ENCODE data around the gene RASGRP1.

Gene RASGRP1

DNA sequence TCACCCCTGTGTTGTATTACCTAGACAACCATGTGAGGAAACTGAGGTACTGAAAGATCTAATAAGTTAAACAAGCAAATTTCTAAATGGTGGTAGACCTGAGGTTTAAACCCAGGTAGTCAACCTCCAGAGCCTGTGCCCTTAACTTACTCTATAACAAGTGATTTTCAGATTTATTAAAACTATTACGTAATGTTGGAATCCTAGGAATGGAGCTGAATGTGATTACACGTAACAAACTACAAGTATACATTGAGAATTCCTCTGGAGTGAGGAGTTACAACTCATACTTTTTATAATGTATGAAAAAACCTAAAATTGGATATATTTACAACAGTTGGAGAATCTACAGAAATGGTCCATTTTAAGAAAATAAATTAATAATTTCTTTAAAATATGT is 92.6 kb downstream of the RASGRP1 start:
- no peak overlapping the region for H3K4me2 ChIP-seq (ENCODE audit: low read length)
- peaks cover 34% of the 10 kb centered on the region for H3K79me2 ChIP-seq (ENCODE audit: low read length)
- TF ChIP-seq EZH2phosphoT487 (IDR thresholded peaks at IDR 0.05; ENCODE audit: low read depth): no peak
- TF ChIP-seq, protein P1, sequence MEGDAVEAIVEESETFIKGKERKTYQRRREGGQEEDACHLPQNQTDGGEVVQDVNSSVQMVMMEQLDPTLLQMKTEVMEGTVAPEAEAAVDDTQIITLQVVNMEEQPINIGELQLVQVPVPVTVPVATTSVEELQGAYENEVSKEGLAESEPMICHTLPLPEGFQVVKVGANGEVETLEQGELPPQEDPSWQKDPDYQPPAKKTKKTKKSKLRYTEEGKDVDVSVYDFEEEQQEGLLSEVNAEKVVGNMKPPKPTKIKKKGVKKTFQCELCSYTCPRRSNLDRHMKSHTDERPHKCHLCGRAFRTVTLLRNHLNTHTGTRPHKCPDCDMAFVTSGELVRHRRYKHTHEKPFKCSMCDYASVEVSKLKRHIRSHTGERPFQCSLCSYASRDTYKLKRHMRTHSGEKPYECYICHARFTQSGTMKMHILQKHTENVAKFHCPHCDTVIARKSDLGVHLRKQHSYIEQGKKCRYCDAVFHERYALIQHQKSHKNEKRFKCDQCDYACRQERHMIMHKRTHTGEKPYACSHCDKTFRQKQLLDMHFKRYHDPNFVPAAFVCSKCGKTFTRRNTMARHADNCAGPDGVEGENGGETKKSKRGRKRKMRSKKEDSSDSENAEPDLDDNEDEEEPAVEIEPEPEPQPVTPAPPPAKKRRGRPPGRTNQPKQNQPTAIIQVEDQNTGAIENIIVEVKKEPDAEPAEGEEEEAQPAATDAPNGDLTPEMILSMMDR (IDR thresholded peaks at IDR 0.05; ENCODE audit: low read depth, low read length): no peak
- H4K20me1 ChIP-seq (ENCODE audit: insufficient read depth, low read length): no peaks in the 10 kb centered on the region
- no peak overlapping the region for H3K4me3 ChIP-seq (ENCODE audit: low read length)
- peaks cover 54% of the 10 kb centered on the region for H3K36me3 ChIP-seq (replicated peaks; ENCODE audit: low read depth, low read length)
- no peaks in the 10 kb centered on the region for H3K9me3 ChIP-seq (ENCODE audit: insufficient read depth, low read length)
- H3K27me3 ChIP-seq (ENCODE audit: low read depth, low read length): no peaks in the 10 kb centered on the region
- no peak overlapping the region for H2AFZ ChIP-seq (ENCODE audit: low read depth, low read length)
- no peak overlapping the region for H3K9ac ChIP-seq (ENCODE audit: low read length)
- H3K4me1 ChIP-seq (ENCODE audit: low read length): peaks cover 11% of the 10 kb centered on the region
- H3K27ac ChIP-seq (ENCODE audit: low read length): no peak overlapping the region

DNA sequence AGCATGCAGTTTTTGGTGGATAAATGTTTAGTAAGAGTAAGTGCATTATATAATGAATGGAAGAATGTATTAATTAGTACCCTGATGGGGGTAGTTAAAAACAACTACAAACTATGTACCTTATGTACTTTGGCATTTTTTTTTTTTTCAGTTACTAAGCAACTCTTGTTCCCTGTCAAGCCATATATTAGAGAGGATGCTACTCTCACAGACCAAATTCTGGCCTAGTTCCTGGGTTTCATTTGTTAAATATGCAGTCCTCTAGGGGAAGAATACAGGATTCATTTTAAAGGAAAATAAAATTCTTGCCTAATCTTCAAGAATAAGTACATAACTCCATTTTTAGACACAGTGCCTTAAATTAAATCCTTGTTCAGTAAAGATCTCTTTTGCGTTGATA is 93.8 kb downstream of the RASGRP1 start:
- no peak overlapping the region for H2AFZ ChIP-seq (ENCODE audit: low read depth, low read length)
- TF ChIP-seq, protein P1 (IDR thresholded peaks at IDR 0.05; ENCODE audit: low read depth, low read length): no peak
- no peak for TF ChIP-seq EZH2phosphoT487 (IDR thresholded peaks at IDR 0.05; ENCODE audit: low read depth)
- H3K27ac ChIP-seq (ENCODE audit: low read length): no peak overlapping the region
- no peak overlapping the region for H3K9ac ChIP-seq (ENCODE audit: low read length)
- peaks cover 54% of the 10 kb centered on the region for H3K36me3 ChIP-seq (replicated peaks; ENCODE audit: low read depth, low read length)
- no peaks in the 10 kb centered on the region for H4K20me1 ChIP-seq (ENCODE audit: insufficient read depth, low read length)
- no peaks in the 10 kb centered on the region for H3K27me3 ChIP-seq (ENCODE audit: low read depth, low read length)
- H3K4me1 ChIP-seq (ENCODE audit: low read length): peaks cover 11% of the 10 kb centered on the region
- peaks cover 40% of the 10 kb centered on the region for H3K79me2 ChIP-seq (ENCODE audit: low read length)
- no peak overlapping the region for H3K4me2 ChIP-seq (ENCODE audit: low read length)
- H3K9me3 ChIP-seq (ENCODE audit: insufficient read depth, low read length): no peaks in the 10 kb centered on the region
- H3K4me3 ChIP-seq (ENCODE audit: low read length): no peak overlapping the region

DNA sequence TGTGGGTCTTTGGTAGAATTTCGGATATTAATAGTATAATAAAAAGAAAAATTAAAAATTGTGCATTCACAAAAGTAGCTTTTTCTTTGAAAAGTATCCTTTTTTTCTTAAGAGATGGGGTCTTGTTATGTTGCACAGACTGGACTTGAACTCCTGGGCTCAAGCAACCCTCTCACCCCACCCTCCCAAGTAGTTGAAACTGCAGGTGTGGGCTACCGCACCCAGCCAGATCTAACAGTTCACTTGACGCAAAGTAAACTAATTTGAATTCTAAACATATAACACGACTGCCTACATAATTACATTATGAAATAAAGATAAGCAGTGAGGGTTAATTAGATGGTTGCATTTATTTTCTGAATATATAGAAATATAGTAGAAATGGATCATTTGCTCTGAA is 99.9 kb downstream of the RASGRP1 start:
- Histone ChIP-seq H3K9me3 (ENCODE audit: insufficient read depth, low read length) (no peaks in the 10 kb centered on the region), H4K20me1 (ENCODE audit: insufficient read depth, low read length) (peaks cover 8% of the 10 kb centered on the region; the same call in 1 of the 2 replicates), H3K27me3 (ENCODE audit: low read depth, low read length) (no peaks in the 10 kb centered on the region), H3K27ac (ENCODE audit: low read length) (no peak overlapping the region), H3K79me2 (ENCODE audit: low read length) (peaks cover 91% of the 10 kb centered on the region), H3K9ac (ENCODE audit: low read length) (no peak overlapping the region), H3K4me2 (ENCODE audit: low read length) (no peak overlapping the region), H3K4me3 (ENCODE audit: low read length) (no peak overlapping the region), H3K4me1 (ENCODE audit: low read length) (peaks cover 42% of the 10 kb centered on the region), H3K36me3 (replicated peaks; ENCODE audit: low read depth, low read length) (peaks cover 27% of the 10 kb centered on the region), H2AFZ (ENCODE audit: low read depth, low read length) (no peak overlapping the region)
- TF ChIP-seq EZH2phosphoT487 (IDR thresholded peaks at IDR 0.05; ENCODE audit: low read depth): no peak

DNA sequence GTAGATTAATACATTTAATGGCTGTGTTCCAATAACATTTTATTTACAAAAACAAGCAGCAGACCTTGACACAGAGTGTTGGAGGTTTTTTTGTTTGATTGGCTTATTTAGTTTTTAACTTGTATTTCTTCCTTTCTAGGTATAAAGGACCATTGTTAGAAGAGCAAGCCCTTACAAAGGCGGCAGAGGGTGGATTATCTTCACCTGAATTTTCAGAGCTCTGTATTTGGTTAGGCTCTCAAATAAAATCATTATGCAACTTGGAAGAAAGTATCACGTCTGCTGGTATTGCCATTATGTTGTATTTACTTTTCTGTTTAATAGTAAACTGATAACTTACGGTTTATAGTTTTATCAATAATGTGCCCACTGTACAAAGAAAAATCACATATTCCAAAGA is 100.7 kb downstream of the RASGRP1 start:
- no peak overlapping the region for H3K4me3 ChIP-seq (ENCODE audit: low read length)
- peaks cover 43% of the 10 kb centered on the region for H3K4me1 ChIP-seq (ENCODE audit: low read length)
- H3K27me3 ChIP-seq (ENCODE audit: low read depth, low read length): no peaks in the 10 kb centered on the region
- H3K79me2 ChIP-seq (ENCODE audit: low read length): peaks cover 94% of the 10 kb centered on the region
- no peak overlapping the region for H3K4me2 ChIP-seq (ENCODE audit: low read length)
- H3K9ac ChIP-seq (ENCODE audit: low read length): no peak overlapping the region
- no peak for TF ChIP-seq EZH2phosphoT487 (IDR thresholded peaks at IDR 0.05; ENCODE audit: low read depth)
- TF ChIP-seq, protein P1 (IDR thresholded peaks at IDR 0.05; ENCODE audit: low read depth, low read length): no peak
- H3K9me3 ChIP-seq (ENCODE audit: insufficient read depth, low read length): no peaks in the 10 kb centered on the region
- peaks cover 30% of the 10 kb centered on the region for H3K36me3 ChIP-seq (replicated peaks; ENCODE audit: low read depth, low read length)
- H4K20me1 ChIP-seq (ENCODE audit: insufficient read depth, low read length): peaks cover 8% of the 10 kb centered on the region; the same call in 1 of the 2 replicates
- no peak overlapping the region for H3K27ac ChIP-seq (ENCODE audit: low read length)
- no peak overlapping the region for H2AFZ ChIP-seq (ENCODE audit: low read depth, low read length)

Data from OCI-LY3 (cell line).